WTC11 (cell line): Measurements from ENCODE around the gene SPACA1. TPM values are rescaled to one million over a fixed set of nuclear protein-coding genes. Genes with fewer than 3 reads are reported as not detected.

ENCODE experiments used
- ATAC-seq: fragments of 200-7000 bp; cut with Tn5 transposase; 2 replicates; pipeline ENCODE4 v1.10.0; 2021; ENCODE audit warnings: mild to moderate bottlenecking, moderate library complexity
- CTCF ChIA-PET: fragments of 300-600 bp; sonication (Branson Sonifier 250); formaldehyde crosslinking; loops from one replicate; lab custom pipeline; 2021; ENCODE audit warnings: antibody characterized with exemption; lab: Charles Lee
- POLR2A ChIA-PET: fragments of 350-600 bp; sonication (Branson Sonifier 250); formaldehyde crosslinking; loops from one replicate; lab custom pipeline; 2021; ENCODE audit warnings: antibody characterized with exemption; lab: Charles Lee
- DNase-seq: peaks from one replicate; pipeline ENCODE4 v3.0.0; 2021; ENCODE audit warnings: low spot score
- H3K27ac Mint-ChIP-seq: 2 replicates; pipeline ENCODE4 v1.8.0; 2021; ENCODE audit warnings: mixed read lengths
- H3K27me3 Mint-ChIP-seq: 2 replicates; pipeline ENCODE4 v1.8.0; 2021; ENCODE audit warnings: low read depth, mild to moderate bottlenecking, moderate library complexity, mixed read lengths
- H3K36me3 Mint-ChIP-seq: 2 replicates; pipeline ENCODE4 v1.8.0; 2021; ENCODE audit warnings: mixed read lengths
- H3K4me1 Mint-ChIP-seq: 2 replicates; pipeline ENCODE4 v1.8.0; 2022; ENCODE audit warnings: mixed read lengths
- H3K4me3 Mint-ChIP-seq: 2 replicates; pipeline ENCODE4 v1.8.0; 2021; ENCODE audit warnings: mild to moderate bottlenecking, moderate library complexity, mixed read lengths
- H3K9me3 Mint-ChIP-seq: 2 replicates; pipeline ENCODE4 v1.8.0; 2021; ENCODE audit warnings: mixed read lengths
- ATF1 ChIP-seq: sonication (generic); formaldehyde crosslinking; IDR thresholded peaks from 2 replicates; pipeline ENCODE4 v1.8.1; 2023; ENCODE audit warnings: mild to moderate bottlenecking, moderate library complexity, missing genetic modification reagents
- CBFB ChIP-seq: sonication (generic); formaldehyde crosslinking; IDR thresholded peaks from 2 replicates; pipeline ENCODE4 v1.8.1; 2022; ENCODE audit warnings: mild to moderate bottlenecking, low read depth, missing genetic modification reagents
- CREM ChIP-seq: sonication (generic); formaldehyde crosslinking; IDR thresholded peaks from 2 replicates; pipeline ENCODE4 v1.8.1; 2022; ENCODE audit warnings: mild to moderate bottlenecking, missing genetic modification reagents, moderate library complexity
- CTCF ChIP-seq: fragments of 200-600 bp; IDR thresholded peaks from 2 replicates; pipeline ENCODE4 v1.8.0; 2022; ENCODE audit warnings: antibody characterized with exemption
- ELF4 ChIP-seq: sonication (generic); formaldehyde crosslinking; IDR thresholded peaks from 2 replicates; pipeline ENCODE4 v1.8.1; 2022; ENCODE audit warnings: low read depth, mild to moderate bottlenecking, moderate library complexity, missing genetic modification reagents
- ETV6 ChIP-seq: sonication (generic); formaldehyde crosslinking; IDR thresholded peaks from 2 replicates; pipeline ENCODE4 v1.8.1; 2022; ENCODE audit warnings: mild to moderate bottlenecking, missing genetic modification reagents
- GTF2I ChIP-seq: fragments of 250-450 bp; sonication (Bioruptor Pico); conservative IDR thresholded peaks from 2 replicates; pipeline ENCODE4 v1.4.0; 2021; ENCODE audit warnings: mild to moderate bottlenecking
- JAZF1 ChIP-seq: fragments of 250-450 bp; sonication (Bioruptor Pico); IDR thresholded peaks from 2 replicates; pipeline ENCODE4 v1.9.0; 2021; ENCODE audit warnings: moderate library complexity, mild to moderate bottlenecking, inconsistent platforms
- JUN ChIP-seq: sonication (generic); formaldehyde crosslinking; IDR thresholded peaks from 2 replicates; pipeline ENCODE4 v1.8.0; 2023; ENCODE audit warnings: mild to moderate bottlenecking, missing genetic modification reagents
- PRRX2 ChIP-seq: fragments of 250-450 bp; sonication (Bioruptor Pico); IDR thresholded peaks from 2 replicates; pipeline ENCODE4 v1.8.0; 2021; ENCODE audit warnings: mild to moderate bottlenecking
- SOX15 ChIP-seq: fragments of 250-450 bp; sonication (Bioruptor Pico); IDR thresholded peaks from 2 replicates; pipeline ENCODE4 v1.9.0; 2021; ENCODE audit warnings: mild to moderate bottlenecking
- SP1 ChIP-seq: sonication (generic); formaldehyde crosslinking; conservative IDR thresholded peaks from 2 replicates; pipeline ENCODE4 v1.8.1; 2022; ENCODE audit warnings: missing genetic modification reagents
- STAT6 ChIP-seq: sonication (generic); formaldehyde crosslinking; conservative IDR thresholded peaks from 2 replicates; pipeline ENCODE4 v1.8.1; 2023; ENCODE audit warnings: mild to moderate bottlenecking, low read depth, missing genetic modification reagents, moderate library complexity
- TEAD1 ChIP-seq: sonication (generic); formaldehyde crosslinking; IDR thresholded peaks from 2 replicates; pipeline ENCODE4 v1.8.0; 2022; ENCODE audit warnings: mild to moderate bottlenecking, missing genetic modification reagents
- USF2 ChIP-seq: sonication (generic); formaldehyde crosslinking; IDR thresholded peaks from 2 replicates; pipeline ENCODE4 v1.8.1; 2023; ENCODE audit warnings: mild to moderate bottlenecking, missing genetic modification reagents, moderate library complexity
- ZBTB21 ChIP-seq: sonication (generic); formaldehyde crosslinking; IDR thresholded peaks from 2 replicates; pipeline ENCODE4 v1.8.1; 2023; ENCODE audit warnings: mild to moderate bottlenecking, missing genetic modification reagents, borderline replicate concordance
- total RNA-seq: library from RNA; stranded (reverse); gene quantifications from 3 replicates; pipeline ENCODE4 v1.2.3, GENCODE V29; 2021
- TF ChIP-seq, protein P1 (sequence below): sonication (generic); formaldehyde crosslinking; IDR thresholded peaks from 2 replicates; pipeline ENCODE4 v1.8.1; 2022; ENCODE audit warnings: missing genetic modification reagents, borderline replicate concordance
- TF ChIP-seq, protein P2 (sequence below): sonication (generic); formaldehyde crosslinking; IDR thresholded peaks from 2 replicates; pipeline ENCODE4 v1.8.1; 2022; ENCODE audit warnings: low read depth, mild to moderate bottlenecking, moderate library complexity, missing genetic modification reagents, borderline replicate concordance
- TF ChIP-seq, protein P3 (sequence below): fragments of 250-450 bp; sonication (Bioruptor Pico); IDR thresholded peaks from 2 replicates; pipeline ENCODE4 v1.8.0; 2021; ENCODE audit warnings: mild to moderate bottlenecking

SPACA1 gene
- total RNA-seq, 1 experiment from 2014 or later: not detected

DNA sequence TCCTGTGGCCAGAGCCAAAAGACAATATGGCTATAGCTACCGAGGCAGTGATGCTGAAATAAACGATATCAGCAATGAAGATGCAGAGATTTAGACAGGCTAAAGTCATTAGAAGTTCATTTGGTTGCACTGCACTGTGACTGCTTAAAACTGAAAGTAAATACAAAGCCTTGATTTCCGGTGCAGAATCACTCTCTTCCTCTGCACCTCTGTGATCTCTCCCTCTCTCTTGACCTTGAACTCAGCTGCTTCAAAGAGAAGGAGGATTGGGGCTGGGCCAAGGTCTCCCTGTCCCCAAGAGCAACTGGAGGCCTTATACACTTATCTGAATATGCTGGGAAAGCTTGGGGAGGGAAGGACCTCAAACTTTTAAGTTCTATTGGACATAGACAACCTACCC is 34.6 kb upstream of the SPACA1 start:
- ChIA-PET CTCF (no interaction called here), POLR2A (no interaction called here)
- Mint-ChIP-seq H3K27ac (no peak overlapping the region), H3K9me3 (peaks cover 5% of the 10 kb centered on the region), H3K4me1 (no peaks in the 10 kb centered on the region), H3K36me3 (no peaks in the 10 kb centered on the region), H3K4me3 (no peak overlapping the region), H3K27me3 (no peaks in the 10 kb centered on the region)
- DNase-seq (no peak), ATAC-seq (no peak)
- TF ChIP-seq, protein P1, sequence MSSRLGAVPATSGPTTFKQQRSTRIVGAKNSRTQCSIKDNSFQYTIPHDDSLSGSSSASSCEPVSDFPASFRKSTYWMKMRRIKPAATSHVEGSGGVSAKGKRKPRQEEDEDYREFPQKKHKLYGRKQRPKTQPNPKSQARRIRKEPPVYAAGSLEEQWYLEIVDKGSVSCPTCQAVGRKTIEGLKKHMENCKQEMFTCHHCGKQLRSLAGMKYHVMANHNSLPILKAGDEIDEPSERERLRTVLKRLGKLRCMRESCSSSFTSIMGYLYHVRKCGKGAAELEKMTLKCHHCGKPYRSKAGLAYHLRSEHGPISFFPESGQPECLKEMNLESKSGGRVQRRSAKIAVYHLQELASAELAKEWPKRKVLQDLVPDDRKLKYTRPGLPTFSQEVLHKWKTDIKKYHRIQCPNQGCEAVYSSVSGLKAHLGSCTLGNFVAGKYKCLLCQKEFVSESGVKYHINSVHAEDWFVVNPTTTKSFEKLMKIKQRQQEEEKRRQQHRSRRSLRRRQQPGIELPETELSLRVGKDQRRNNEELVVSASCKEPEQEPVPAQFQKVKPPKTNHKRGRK (CRISPR knock-in tag): no peak
- TF ChIP-seq, protein P2, sequence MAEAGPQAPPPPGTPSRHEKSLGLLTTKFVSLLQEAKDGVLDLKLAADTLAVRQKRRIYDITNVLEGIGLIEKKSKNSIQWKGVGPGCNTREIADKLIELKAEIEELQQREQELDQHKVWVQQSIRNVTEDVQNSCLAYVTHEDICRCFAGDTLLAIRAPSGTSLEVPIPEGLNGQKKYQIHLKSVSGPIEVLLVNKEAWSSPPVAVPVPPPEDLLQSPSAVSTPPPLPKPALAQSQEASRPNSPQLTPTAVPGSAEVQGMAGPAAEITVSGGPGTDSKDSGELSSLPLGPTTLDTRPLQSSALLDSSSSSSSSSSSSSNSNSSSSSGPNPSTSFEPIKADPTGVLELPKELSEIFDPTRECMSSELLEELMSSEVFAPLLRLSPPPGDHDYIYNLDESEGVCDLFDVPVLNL (CRISPR knock-in tag): no peak
- no peak for TF ChIP-seq USF2
- TF ChIP-seq STAT6 (CRISPR knock-in tag): no peak
- TF ChIP-seq, protein P3, sequence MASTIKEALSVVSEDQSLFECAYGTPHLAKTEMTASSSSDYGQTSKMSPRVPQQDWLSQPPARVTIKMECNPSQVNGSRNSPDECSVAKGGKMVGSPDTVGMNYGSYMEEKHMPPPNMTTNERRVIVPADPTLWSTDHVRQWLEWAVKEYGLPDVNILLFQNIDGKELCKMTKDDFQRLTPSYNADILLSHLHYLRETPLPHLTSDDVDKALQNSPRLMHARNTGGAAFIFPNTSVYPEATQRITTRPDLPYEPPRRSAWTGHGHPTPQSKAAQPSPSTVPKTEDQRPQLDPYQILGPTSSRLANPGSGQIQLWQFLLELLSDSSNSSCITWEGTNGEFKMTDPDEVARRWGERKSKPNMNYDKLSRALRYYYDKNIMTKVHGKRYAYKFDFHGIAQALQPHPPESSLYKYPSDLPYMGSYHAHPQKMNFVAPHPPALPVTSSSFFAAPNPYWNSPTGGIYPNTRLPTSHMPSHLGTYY (CRISPR knock-in tag): no peak
- TF ChIP-seq CTCF: no peak

GRCh38 chr6:88013554-88013953 is 34.1 kb upstream of the SPACA1 start:
- H3K27ac Mint-ChIP-seq: no peak overlapping the region
- TF ChIP-seq, protein P2 (CRISPR knock-in tag): no peak
- TF ChIP-seq SOX15 (no peak), PRRX2 (CRISPR knock-in tag) (no peak), CBFB (CRISPR knock-in tag) (no peak), CREM (CRISPR knock-in tag) (no peak), ETV6 (CRISPR knock-in tag) (no peak), SP1 (CRISPR knock-in tag) (no peak), GTF2I (CRISPR knock-in tag) (no peak), TEAD1 (CRISPR knock-in tag) (no peak), ATF1 (no peak), JAZF1 (CRISPR knock-in tag) (no peak), ELF4 (no peak), CTCF (no peak), ZBTB21 (CRISPR knock-in tag) (no peak), JUN (CRISPR knock-in tag) (no peak)
- H3K27me3 Mint-ChIP-seq: no peaks in the 10 kb centered on the region
- H3K4me1 Mint-ChIP-seq: no peaks in the 10 kb centered on the region
- no peak for DNase-seq
- no peaks in the 10 kb centered on the region for H3K36me3 Mint-ChIP-seq
- peaks cover 5% of the 10 kb centered on the region for H3K9me3 Mint-ChIP-seq
- H3K4me3 Mint-ChIP-seq: no peak overlapping the region
- POLR2A ChIA-PET: no interaction called here
- peak; percentile 77 for ATAC-seq
- CTCF ChIA-PET: no interaction called here
